WTC11 (cell line): Measurements from ENCODE around the gene NOC2L.

Source experiments
- MAX ChIP-seq: sonication (generic); formaldehyde crosslinking; IDR thresholded peaks from 2 replicates; pipeline ENCODE4 v1.8.0; 2022; ENCODE audit warnings: mild to moderate bottlenecking, missing genetic modification reagents
- NR1H2 ChIP-seq: sonication (generic); formaldehyde crosslinking; IDR thresholded peaks from 2 replicates; pipeline ENCODE4 v1.9.0; 2021; ENCODE audit warnings: mild to moderate bottlenecking, moderate library complexity, missing genetic modification reagents
- STAT6 ChIP-seq: sonication (generic); formaldehyde crosslinking; conservative IDR thresholded peaks from 2 replicates; pipeline ENCODE4 v1.8.1; 2023; ENCODE audit warnings: mild to moderate bottlenecking, low read depth, missing genetic modification reagents, moderate library complexity
- TF ChIP-seq, protein P1 (sequence below): fragments of 200-600 bp; IDR thresholded peaks from 2 replicates; pipeline ENCODE4 v1.8.0; 2022; ENCODE audit warnings: antibody characterized with exemption
- TF ChIP-seq, protein P2 (sequence below): sonication (generic); formaldehyde crosslinking; IDR thresholded peaks from 2 replicates; pipeline ENCODE4 v1.8.0; 2022; ENCODE audit warnings: mild to moderate bottlenecking, missing genetic modification reagents

- TF ChIP-seq, protein P1, sequence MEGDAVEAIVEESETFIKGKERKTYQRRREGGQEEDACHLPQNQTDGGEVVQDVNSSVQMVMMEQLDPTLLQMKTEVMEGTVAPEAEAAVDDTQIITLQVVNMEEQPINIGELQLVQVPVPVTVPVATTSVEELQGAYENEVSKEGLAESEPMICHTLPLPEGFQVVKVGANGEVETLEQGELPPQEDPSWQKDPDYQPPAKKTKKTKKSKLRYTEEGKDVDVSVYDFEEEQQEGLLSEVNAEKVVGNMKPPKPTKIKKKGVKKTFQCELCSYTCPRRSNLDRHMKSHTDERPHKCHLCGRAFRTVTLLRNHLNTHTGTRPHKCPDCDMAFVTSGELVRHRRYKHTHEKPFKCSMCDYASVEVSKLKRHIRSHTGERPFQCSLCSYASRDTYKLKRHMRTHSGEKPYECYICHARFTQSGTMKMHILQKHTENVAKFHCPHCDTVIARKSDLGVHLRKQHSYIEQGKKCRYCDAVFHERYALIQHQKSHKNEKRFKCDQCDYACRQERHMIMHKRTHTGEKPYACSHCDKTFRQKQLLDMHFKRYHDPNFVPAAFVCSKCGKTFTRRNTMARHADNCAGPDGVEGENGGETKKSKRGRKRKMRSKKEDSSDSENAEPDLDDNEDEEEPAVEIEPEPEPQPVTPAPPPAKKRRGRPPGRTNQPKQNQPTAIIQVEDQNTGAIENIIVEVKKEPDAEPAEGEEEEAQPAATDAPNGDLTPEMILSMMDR, result no peak
- TF ChIP-seq, protein P2, sequence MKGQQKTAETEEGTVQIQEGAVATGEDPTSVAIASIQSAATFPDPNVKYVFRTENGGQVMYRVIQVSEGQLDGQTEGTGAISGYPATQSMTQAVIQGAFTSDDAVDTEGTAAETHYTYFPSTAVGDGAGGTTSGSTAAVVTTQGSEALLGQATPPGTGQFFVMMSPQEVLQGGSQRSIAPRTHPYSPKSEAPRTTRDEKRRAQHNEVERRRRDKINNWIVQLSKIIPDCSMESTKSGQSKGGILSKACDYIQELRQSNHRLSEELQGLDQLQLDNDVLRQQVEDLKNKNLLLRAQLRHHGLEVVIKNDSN, result no peak
- TF ChIP-seq NR1H2 (CRISPR knock-in tag) (no peak), STAT6 (no peak), MAX (CRISPR knock-in tag) (no peak)
Measured at GRCh38 chr1:918843-919242, 40.2 kb downstream of the NOC2L start.
